Neural cell (in vitro differentiated cells): ENCODE measurements around the gene UBE2D4. TPM values are rescaled to one million over a fixed set of nuclear protein-coding genes. Genes with fewer than 3 reads are reported as not detected.

Experiments
- H2AFZ ChIP-seq: fragments of 200-600, 300-800 bp; sonication (generic), shearing (Covaris generic); 2 replicates; pipeline ENCODE4 v1.6.0; 2014; ENCODE audit warnings: low read depth, mild to moderate bottlenecking, antibody characterized with exemption, low read length, moderate library complexity
- H3F3A ChIP-seq: fragments of 200-600 bp; shearing (Covaris generic); 2 replicates; pipeline ENCODE4 v1.6.1; 2016; ENCODE audit warnings: mild to moderate bottlenecking, moderate library complexity, mixed read lengths, antibody characterized with exemption, low read length; ENCODE audit not compliant: insufficient read depth, poor library complexity, severe bottlenecking
- H3K27ac ChIP-seq: fragments of 200-600, 300-800 bp; sonication (generic), shearing (Covaris generic); 2 replicates; pipeline ENCODE4 v1.5.1; 2014; ENCODE audit warnings: mild to moderate bottlenecking, low read length, moderate library complexity
- H3K27me3 ChIP-seq: fragments of 300-800, 200-600 bp; sonication (generic), shearing (Covaris generic); 2 replicates; pipeline ENCODE4 v1.6.0; 2014; ENCODE audit warnings: mild to moderate bottlenecking, low read depth, low read length, moderate library complexity; ENCODE audit not compliant: insufficient read depth
- H3K36me3 ChIP-seq: fragments of 300-800, 200-600 bp; sonication (generic), shearing (Covaris generic); 2 replicates; pipeline ENCODE4 v1.5.1; 2014; ENCODE audit warnings: mild to moderate bottlenecking, antibody characterized with exemption, low read length, moderate library complexity; ENCODE audit not compliant: insufficient read depth
- H3K4me2 ChIP-seq: fragments of 300-800, 200-600 bp; sonication (generic), shearing (Covaris generic); 2 replicates; pipeline ENCODE4 v1.6.0; 2014; ENCODE audit warnings: mild to moderate bottlenecking, low read length
- H3K4me3 ChIP-seq: fragments of 300-800, 200-600 bp; sonication (generic), shearing (Covaris generic); 2 replicates; pipeline ENCODE4 v1.5.1; 2014; ENCODE audit warnings: mild to moderate bottlenecking, low read length, moderate library complexity
- H3K79me2 ChIP-seq: fragments of 200-600 bp; shearing (Covaris generic); replicated peaks from 2 replicates; pipeline ENCODE4 v1.6.0; 2014; ENCODE audit warnings: mild to moderate bottlenecking, low read length, moderate library complexity; ENCODE audit not compliant: insufficient read depth
- H3K9ac ChIP-seq: fragments of 300-800, 200-600 bp; sonication (generic), shearing (Covaris generic); 2 replicates; pipeline ENCODE4 v1.6.1; 2016; ENCODE audit warnings: mild to moderate bottlenecking, low read length, mixed read lengths
- H3K9me2 ChIP-seq: fragments of 200-600 bp; shearing (Covaris generic); 2 replicates; pipeline ENCODE4 v1.6.1; 2016; ENCODE audit warnings: mild to moderate bottlenecking, low read length, mixed read lengths; ENCODE audit not compliant: insufficient read depth
- H3K9me3 ChIP-seq: fragments of 200-600, 300-800 bp; sonication (generic), shearing (Covaris generic); 2 replicates; pipeline ENCODE4 v1.6.1; 2016; ENCODE audit warnings: mild to moderate bottlenecking, mixed run types, low read length, moderate library complexity, mixed read lengths
- H4K20me1 ChIP-seq: fragments of 200-600 bp; shearing (Covaris generic); 2 replicates; pipeline ENCODE4 v1.6.1; 2016; ENCODE audit warnings: mild to moderate bottlenecking, mixed run types; ENCODE audit not compliant: insufficient read depth
- CTCF ChIP-seq: fragments of 450-650 bp; IDR thresholded peaks from 2 replicates; pipeline ENCODE4 v1.5.1; 2014; ENCODE audit warnings: antibody characterized with exemption, mild to moderate bottlenecking, moderate library complexity; ENCODE audit not compliant: poor library complexity, severe bottlenecking
- EP300 ChIP-seq: fragments of 450-650 bp; conservative IDR thresholded peaks from 2 replicates; pipeline ENCODE4 v1.6.1; 2014; ENCODE audit warnings: antibody characterized with exemption, mild to moderate bottlenecking, moderate library complexity; ENCODE audit not compliant: poor library complexity, severe bottlenecking
- EZH2 ChIP-seq: fragments of 200-600, 300-800 bp; shearing (Covaris generic), sonication (generic); IDR thresholded peaks from 2 replicates; pipeline ENCODE4 v1.6.1; 2014; ENCODE audit warnings: antibody characterized with exemption, low read length, borderline replicate concordance, mild to moderate bottlenecking; ENCODE audit not compliant: insufficient read depth, poor library complexity, severe bottlenecking
- MXI1 ChIP-seq: fragments of 450-650 bp; conservative IDR thresholded peaks from 2 replicates; pipeline ENCODE4 v1.6.1; 2014; ENCODE audit warnings: antibody characterized with exemption, mild to moderate bottlenecking; ENCODE audit not compliant: poor library complexity, severe bottlenecking
- POLR2AphosphoS5 ChIP-seq: IDR thresholded peaks from 2 replicates; pipeline ENCODE4 v1.6.1; 2012
- RAD21 ChIP-seq: fragments of 450-650 bp; conservative IDR thresholded peaks from 2 replicates; pipeline ENCODE4 v1.6.1; 2014; ENCODE audit warnings: antibody characterized with exemption, mild to moderate bottlenecking, moderate library complexity
- REST ChIP-seq: IDR thresholded peaks from 2 replicates; pipeline ENCODE4 v1.6.1; 2012; ENCODE audit warnings: borderline replicate concordance
- SMC3 ChIP-seq: fragments of 450-650 bp; conservative IDR thresholded peaks from 2 replicates; pipeline ENCODE4 v1.6.1; 2014; ENCODE audit warnings: antibody characterized with exemption, mild to moderate bottlenecking, moderate library complexity; ENCODE audit not compliant: poor library complexity
- TAF1 ChIP-seq: IDR thresholded peaks from 2 replicates; pipeline ENCODE4 v1.6.1; 2012; ENCODE audit warnings: low read depth
- polyA plus RNA-seq: library from polyadenylated mRNA; depleted of rRNA; stranded (reverse); fragments of >200 nt; gene quantifications from 2 replicates; pipeline ENCODE4 v1.2.3, GENCODE V29; 2014

UBE2D4 gene
- polyA plus RNA-seq, 1 donor from 2014 or later: 11.2 TPM

- TF ChIP-seq RAD21: no peak
- no peak for TF ChIP-seq EZH2
- no peak for TF ChIP-seq REST
- Histone ChIP-seq H2AFZ (no peak overlapping the region), H4K20me1 (no peaks in the 10 kb centered on the region), H3K4me2 (no peak overlapping the region), H3F3A (no peaks in the 10 kb centered on the region), H3K27me3 (no peaks in the 10 kb centered on the region), H3K9me3 (no peaks in the 10 kb centered on the region), H3K4me3 (no peak overlapping the region), H3K9me2 (no peaks in the 10 kb centered on the region), H3K9ac (no peak overlapping the region), H3K27ac (no peak overlapping the region), H3K36me3 (peaks cover 7% of the 10 kb centered on the region), H3K79me2 (peaks cover 4% of the 10 kb centered on the region)
Measured at GRCh38 chr7:43888993-43889945, 37.0 kb upstream of the UBE2D4 start.

GRCh38 chr7:43890468-43890867 is 35.8 kb upstream of the UBE2D4 start:
- Histone ChIP-seq H3K27ac (no peak overlapping the region), H4K20me1 (no peaks in the 10 kb centered on the region), H3K9me3 (no peaks in the 10 kb centered on the region), H3K36me3 (peaks cover 7% of the 10 kb centered on the region), H3K4me2 (no peak overlapping the region), H3K9ac (no peak overlapping the region), H3K27me3 (no peaks in the 10 kb centered on the region), H3F3A (no peaks in the 10 kb centered on the region), H3K9me2 (no peaks in the 10 kb centered on the region), H3K4me3 (no peak overlapping the region), H2AFZ (no peak overlapping the region), H3K79me2 (peaks cover 6% of the 10 kb centered on the region)
- no peak for TF ChIP-seq REST
- no peak for TF ChIP-seq EZH2
- TF ChIP-seq SMC3: no peak
- no peak for TF ChIP-seq RAD21
- no peak for TF ChIP-seq CTCF
- no peak for TF ChIP-seq EP300
- no peak for TF ChIP-seq TAF1
- TF ChIP-seq MXI1: no peak
- no peak for TF ChIP-seq POLR2AphosphoS5
